K562 (cell line): ENCODE data around the gene RRH. TPM values are rescaled to one million over a fixed set of nuclear protein-coding genes. Genes with fewer than 3 reads are reported as not detected.

ENCODE experiments used
- DACH1 ChIP-seq: fragments of 450-650 bp; IDR thresholded peaks from 2 replicates; pipeline ENCODE4 v1.6.1; 2018; ENCODE audit not compliant: partially characterized antibody
- ETV5 ChIP-seq: sonication (generic); formaldehyde crosslinking; IDR thresholded peaks from 2 replicates; pipeline ENCODE4 v1.4.0; 2020; ENCODE audit warnings: low read depth, mild to moderate bottlenecking, missing genetic modification reagents
- GATA2 ChIP-seq: sonication (generic); formaldehyde crosslinking; IDR thresholded peaks from 2 replicates; pipeline ENCODE4 v1.4.0; 2020; ENCODE audit warnings: mild to moderate bottlenecking, missing genetic modification reagents
- LARP7 ChIP-seq: fragments of 450-650 bp; IDR thresholded peaks from 2 replicates; pipeline ENCODE4 v1.6.1; 2016
- PTBP1 ChIP-seq: fragments of 200-400 bp; formaldehyde crosslinking; IDR thresholded peaks from 2 replicates; pipeline ENCODE4 v1.6.1; 2017; ENCODE audit warnings: low read depth, low read length
- ZC3H11A ChIP-seq: IDR thresholded peaks from 2 replicates; pipeline ENCODE4 v1.6.1; 2012; ENCODE audit warnings: low read depth, low read length, improper control_type of control experiment
- ZNF263 ChIP-seq: sonication (generic); formaldehyde crosslinking; IDR thresholded peaks from 2 replicates; pipeline ENCODE4 v1.8.0; 2022; ENCODE audit warnings: mild to moderate bottlenecking, missing genetic modification reagents, borderline replicate concordance
- ZNF644 ChIP-seq: fragments of 200-800 bp; sonication (Bioruptor generic); IDR thresholded peaks from 2 replicates; pipeline ENCODE4 v1.6.1; 2016; ENCODE audit warnings: low read depth, missing genetic modification characterization, missing compliant biosample characterization
- polyA plus RNA-seq, 8 experiments: library from polyadenylated mRNA; depleted of rRNA in 4 of 8; stranded (reverse) in 5 of 8; unstranded in 3 of 8; fragments of >200 nt; fragmentation: Nextera tagmentation in 2 of 8; fragmentation: Illumina TruSeq in 1 of 8; extraction: Ambion mirVana in 2 of 8; extraction: Trizol in 1 of 8; gene quantifications; 2 replicates each; pipeline versions ENCODE4 v1.2.1 to v1.2.3, GENCODE V29; 2011 to 2014; ENCODE audit warnings: inconsistent platforms in 1 of 8, missing spikeins in 1 of 8
- total RNA-seq, 7 experiments: library from RNA; depleted of rRNA in 6 of 7; stranded (reverse); fragments of >200 nt in 6 of 7; fragmentation: Illumina TruSeq in 2 of 7; extraction: Trizol in 2 of 7; gene quantifications; 2 replicates each; pipeline versions ENCODE4 v1.2.1 to v1.2.3, GENCODE V29; 2011 to 2021; ENCODE audit warnings: low replicate concordance in 1 of 7
- TF ChIP-seq, protein P1 (sequence below), 2 experiments: IDR thresholded peaks in 1 of 2; conservative IDR thresholded peaks in 1 of 2; 2 replicates each; pipeline ENCODE4 v1.6.1; 2016; ENCODE audit warnings: low read depth in 2 of 2, mild to moderate bottlenecking in 1 of 2, missing compliant biosample characterization in 1 of 2, missing genetic modification characterization in 1 of 2, moderate library complexity in 1 of 2
- TF ChIP-seq, protein P2 (sequence below): fragments of 200-600 bp; sonication (generic); IDR thresholded peaks from one replicate; pipeline ENCODE4 v1.6.1; 2012; ENCODE audit warnings: mild to moderate bottlenecking, low read depth, low read length, inconsistent platforms
- TF ChIP-seq, protein P3 (sequence below): fragments of 250-450 bp; sonication (Bioruptor Pico); IDR thresholded peaks from 2 replicates; pipeline ENCODE4 v1.4.0; 2020

Gene RRH
- total and polyA plus RNA-seq, 9 of the 15 experiments (the other 6 are each of a cell fraction or from before 2014, with no cell fraction given) = 0.04 to 0.31 (median 0.12) TPM; not detected in 3

DNA sequence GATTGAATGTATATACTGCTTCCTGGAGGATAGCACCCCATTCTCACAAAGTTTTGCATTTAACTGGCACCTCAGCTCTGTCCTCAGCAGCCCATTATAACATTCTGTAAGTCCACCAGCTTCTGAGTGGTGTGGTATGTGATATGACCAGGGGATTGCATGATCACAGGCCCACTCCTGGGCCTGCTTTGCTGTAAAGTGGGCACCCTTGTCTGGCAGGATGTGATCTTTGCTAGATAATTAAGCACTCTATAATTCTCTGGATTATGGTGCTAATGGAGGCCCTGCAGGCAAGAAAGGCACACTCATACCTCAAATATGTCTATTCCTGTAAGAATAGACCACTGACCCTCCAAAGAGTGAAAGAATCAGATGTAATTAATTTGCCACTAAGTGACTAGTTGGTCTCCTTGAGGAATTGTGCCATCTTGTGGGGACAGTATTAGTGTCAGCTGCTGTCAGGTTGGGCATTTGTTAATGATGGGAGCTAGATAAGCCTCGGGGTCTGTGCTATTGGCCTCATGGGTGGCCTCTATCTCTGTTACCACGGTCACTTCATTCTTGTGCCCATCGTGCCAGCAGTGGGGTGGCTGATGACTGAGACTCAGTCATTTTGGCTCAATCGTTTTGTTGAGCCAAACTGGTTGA is 23.7 kb upstream of the RRH start (continued):
- TF ChIP-seq, protein P1, sequence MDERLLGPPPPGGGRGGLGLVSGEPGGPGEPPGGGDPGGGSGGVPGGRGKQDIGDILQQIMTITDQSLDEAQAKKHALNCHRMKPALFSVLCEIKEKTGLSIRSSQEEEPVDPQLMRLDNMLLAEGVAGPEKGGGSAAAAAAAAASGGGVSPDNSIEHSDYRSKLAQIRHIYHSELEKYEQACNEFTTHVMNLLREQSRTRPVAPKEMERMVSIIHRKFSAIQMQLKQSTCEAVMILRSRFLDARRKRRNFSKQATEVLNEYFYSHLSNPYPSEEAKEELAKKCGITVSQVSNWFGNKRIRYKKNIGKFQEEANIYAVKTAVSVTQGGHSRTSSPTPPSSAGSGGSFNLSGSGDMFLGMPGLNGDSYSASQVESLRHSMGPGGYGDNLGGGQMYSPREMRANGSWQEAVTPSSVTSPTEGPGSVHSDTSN (CRISPR knock-in tag; IDR thresholded peaks at IDR 0.05; ENCODE audit: low read depth) = no peak
- TF ChIP-seq, protein P1 (tag; conservative IDR thresholded peaks at IDR 0.05; ENCODE audit: low read depth) = peak; percentile 75
- TF ChIP-seq, protein P2, sequence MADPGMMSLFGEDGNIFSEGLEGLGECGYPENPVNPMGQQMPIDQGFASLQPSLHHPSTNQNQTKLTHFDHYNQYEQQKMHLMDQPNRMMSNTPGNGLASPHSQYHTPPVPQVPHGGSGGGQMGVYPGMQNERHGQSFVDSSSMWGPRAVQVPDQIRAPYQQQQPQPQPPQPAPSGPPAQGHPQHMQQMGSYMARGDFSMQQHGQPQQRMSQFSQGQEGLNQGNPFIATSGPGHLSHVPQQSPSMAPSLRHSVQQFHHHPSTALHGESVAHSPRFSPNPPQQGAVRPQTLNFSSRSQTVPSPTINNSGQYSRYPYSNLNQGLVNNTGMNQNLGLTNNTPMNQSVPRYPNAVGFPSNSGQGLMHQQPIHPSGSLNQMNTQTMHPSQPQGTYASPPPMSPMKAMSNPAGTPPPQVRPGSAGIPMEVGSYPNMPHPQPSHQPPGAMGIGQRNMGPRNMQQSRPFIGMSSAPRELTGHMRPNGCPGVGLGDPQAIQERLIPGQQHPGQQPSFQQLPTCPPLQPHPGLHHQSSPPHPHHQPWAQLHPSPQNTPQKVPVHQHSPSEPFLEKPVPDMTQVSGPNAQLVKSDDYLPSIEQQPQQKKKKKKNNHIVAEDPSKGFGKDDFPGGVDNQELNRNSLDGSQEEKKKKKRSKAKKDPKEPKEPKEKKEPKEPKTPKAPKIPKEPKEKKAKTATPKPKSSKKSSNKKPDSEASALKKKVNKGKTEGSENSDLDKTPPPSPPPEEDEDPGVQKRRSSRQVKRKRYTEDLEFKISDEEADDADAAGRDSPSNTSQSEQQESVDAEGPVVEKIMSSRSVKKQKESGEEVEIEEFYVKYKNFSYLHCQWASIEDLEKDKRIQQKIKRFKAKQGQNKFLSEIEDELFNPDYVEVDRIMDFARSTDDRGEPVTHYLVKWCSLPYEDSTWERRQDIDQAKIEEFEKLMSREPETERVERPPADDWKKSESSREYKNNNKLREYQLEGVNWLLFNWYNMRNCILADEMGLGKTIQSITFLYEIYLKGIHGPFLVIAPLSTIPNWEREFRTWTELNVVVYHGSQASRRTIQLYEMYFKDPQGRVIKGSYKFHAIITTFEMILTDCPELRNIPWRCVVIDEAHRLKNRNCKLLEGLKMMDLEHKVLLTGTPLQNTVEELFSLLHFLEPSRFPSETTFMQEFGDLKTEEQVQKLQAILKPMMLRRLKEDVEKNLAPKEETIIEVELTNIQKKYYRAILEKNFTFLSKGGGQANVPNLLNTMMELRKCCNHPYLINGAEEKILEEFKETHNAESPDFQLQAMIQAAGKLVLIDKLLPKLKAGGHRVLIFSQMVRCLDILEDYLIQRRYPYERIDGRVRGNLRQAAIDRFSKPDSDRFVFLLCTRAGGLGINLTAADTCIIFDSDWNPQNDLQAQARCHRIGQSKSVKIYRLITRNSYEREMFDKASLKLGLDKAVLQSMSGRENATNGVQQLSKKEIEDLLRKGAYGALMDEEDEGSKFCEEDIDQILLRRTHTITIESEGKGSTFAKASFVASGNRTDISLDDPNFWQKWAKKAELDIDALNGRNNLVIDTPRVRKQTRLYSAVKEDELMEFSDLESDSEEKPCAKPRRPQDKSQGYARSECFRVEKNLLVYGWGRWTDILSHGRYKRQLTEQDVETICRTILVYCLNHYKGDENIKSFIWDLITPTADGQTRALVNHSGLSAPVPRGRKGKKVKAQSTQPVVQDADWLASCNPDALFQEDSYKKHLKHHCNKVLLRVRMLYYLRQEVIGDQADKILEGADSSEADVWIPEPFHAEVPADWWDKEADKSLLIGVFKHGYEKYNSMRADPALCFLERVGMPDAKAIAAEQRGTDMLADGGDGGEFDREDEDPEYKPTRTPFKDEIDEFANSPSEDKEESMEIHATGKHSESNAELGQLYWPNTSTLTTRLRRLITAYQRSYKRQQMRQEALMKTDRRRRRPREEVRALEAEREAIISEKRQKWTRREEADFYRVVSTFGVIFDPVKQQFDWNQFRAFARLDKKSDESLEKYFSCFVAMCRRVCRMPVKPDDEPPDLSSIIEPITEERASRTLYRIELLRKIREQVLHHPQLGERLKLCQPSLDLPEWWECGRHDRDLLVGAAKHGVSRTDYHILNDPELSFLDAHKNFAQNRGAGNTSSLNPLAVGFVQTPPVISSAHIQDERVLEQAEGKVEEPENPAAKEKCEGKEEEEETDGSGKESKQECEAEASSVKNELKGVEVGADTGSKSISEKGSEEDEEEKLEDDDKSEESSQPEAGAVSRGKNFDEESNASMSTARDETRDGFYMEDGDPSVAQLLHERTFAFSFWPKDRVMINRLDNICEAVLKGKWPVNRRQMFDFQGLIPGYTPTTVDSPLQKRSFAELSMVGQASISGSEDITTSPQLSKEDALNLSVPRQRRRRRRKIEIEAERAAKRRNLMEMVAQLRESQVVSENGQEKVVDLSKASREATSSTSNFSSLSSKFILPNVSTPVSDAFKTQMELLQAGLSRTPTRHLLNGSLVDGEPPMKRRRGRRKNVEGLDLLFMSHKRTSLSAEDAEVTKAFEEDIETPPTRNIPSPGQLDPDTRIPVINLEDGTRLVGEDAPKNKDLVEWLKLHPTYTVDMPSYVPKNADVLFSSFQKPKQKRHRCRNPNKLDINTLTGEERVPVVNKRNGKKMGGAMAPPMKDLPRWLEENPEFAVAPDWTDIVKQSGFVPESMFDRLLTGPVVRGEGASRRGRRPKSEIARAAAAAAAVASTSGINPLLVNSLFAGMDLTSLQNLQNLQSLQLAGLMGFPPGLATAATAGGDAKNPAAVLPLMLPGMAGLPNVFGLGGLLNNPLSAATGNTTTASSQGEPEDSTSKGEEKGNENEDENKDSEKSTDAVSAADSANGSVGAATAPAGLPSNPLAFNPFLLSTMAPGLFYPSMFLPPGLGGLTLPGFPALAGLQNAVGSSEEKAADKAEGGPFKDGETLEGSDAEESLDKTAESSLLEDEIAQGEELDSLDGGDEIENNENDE = no peak
- TF ChIP-seq ZC3H11A (no peak), LARP7 (no peak), ETV5 (CRISPR knock-in tag) (no peak), ZNF263 (no peak), DACH1 (peak; percentile 75), ZNF644 (no peak), GATA2 (CRISPR knock-in tag) (peak; percentile 81), PTBP1 (no peak)
- TF ChIP-seq, protein P3, sequence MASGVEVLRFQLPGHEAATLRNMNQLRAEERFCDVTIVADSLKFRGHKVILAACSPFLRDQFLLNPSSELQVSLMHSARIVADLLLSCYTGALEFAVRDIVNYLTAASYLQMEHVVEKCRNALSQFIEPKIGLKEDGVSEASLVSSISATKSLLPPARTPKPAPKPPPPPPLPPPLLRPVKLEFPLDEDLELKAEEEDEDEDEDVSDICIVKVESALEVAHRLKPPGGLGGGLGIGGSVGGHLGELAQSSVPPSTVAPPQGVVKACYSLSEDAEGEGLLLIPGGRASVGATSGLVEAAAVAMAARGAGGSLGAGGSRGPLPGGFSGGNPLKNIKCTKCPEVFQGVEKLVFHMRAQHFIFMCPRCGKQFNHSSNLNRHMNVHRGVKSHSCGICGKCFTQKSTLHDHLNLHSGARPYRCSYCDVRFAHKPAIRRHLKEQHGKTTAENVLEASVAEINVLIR (CRISPR knock-in tag) = no peak
- TF ChIP-seq, all 486 proteins: peak for 14
